Endothelial cell of umbilical vein (primary cell): ENCODE data around the gene NDUFA13.

Experiments
- EZH2 ChIP-seq: IDR thresholded peaks from 2 replicates; pipeline ENCODE4 v1.6.1; 2012; ENCODE audit warnings: borderline replicate concordance, low read depth, mild to moderate bottlenecking, moderate library complexity, low read length, inconsistent platforms; ENCODE audit not compliant: severe bottlenecking
- FOS ChIP-seq: IDR thresholded peaks from 2 replicates; pipeline ENCODE4 v1.6.1; 2011; ENCODE audit warnings: mild to moderate bottlenecking, low read length, moderate library complexity, borderline replicate concordance; ENCODE audit not compliant: insufficient read depth
- GATA2 ChIP-seq: IDR thresholded peaks from 2 replicates; pipeline ENCODE4 v1.7.0; 2011; ENCODE audit warnings: low read depth, mild to moderate bottlenecking, moderate library complexity, mixed read lengths, low read length; ENCODE audit not compliant: insufficient read length, insufficient read depth
- JUN ChIP-seq: IDR thresholded peaks from 2 replicates; pipeline ENCODE4 v1.6.1; 2011; ENCODE audit warnings: borderline replicate concordance, low read depth; ENCODE audit not compliant: insufficient read length, insufficient read depth
- POLR2A ChIP-seq: IDR thresholded peaks from 2 replicates; pipeline ENCODE4 v1.6.1; 2012; ENCODE audit warnings: low read depth, mild to moderate bottlenecking, control low read depth, low read length
- POLR2AphosphoS5 ChIP-seq: IDR thresholded peaks from 2 replicates; pipeline ENCODE4 v1.6.1; 2012; ENCODE audit warnings: low read depth, mild to moderate bottlenecking, control low read depth, low read length, moderate library complexity; ENCODE audit not compliant: insufficient read depth
- TF ChIP-seq, protein P1 (sequence below), 2 donors: IDR thresholded peaks; 1 replicate in 1 of 2; 2 replicates in 1 of 2; pipeline ENCODE4 v1.5.1; 2011; ENCODE audit warnings: low read length in 2 of 2, mild to moderate bottlenecking in 2 of 2, moderate library complexity in 2 of 2, control low read depth in 1 of 2, inconsistent platforms in 1 of 2, low read depth in 1 of 2; ENCODE audit not compliant: insufficient read depth in 1 of 2; ENCODE audit errors: extremely low read depth in 1 of 2
- TF ChIP-seq, protein P2 (sequence below): IDR thresholded peaks from 2 replicates; pipeline ENCODE4 v1.6.1; 2011; ENCODE audit not compliant: insufficient read depth, insufficient read length

DNA sequence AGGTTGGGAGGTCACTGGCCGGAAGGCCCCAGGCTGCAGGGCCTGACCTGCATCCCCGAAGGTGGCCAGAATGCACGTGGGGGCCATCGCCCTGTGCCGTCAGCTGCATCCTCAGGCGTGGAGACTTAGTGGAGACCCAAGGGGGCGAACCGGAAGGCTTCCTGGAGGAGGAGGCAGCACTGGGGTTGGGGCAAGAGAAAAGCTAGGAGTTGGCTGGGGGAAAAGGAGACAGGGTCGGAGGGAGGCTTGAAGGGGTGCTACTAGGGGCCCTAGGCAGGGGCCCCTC, 11.3 kb downstream of the NDUFA13 start:
- TF ChIP-seq, protein P1, sequence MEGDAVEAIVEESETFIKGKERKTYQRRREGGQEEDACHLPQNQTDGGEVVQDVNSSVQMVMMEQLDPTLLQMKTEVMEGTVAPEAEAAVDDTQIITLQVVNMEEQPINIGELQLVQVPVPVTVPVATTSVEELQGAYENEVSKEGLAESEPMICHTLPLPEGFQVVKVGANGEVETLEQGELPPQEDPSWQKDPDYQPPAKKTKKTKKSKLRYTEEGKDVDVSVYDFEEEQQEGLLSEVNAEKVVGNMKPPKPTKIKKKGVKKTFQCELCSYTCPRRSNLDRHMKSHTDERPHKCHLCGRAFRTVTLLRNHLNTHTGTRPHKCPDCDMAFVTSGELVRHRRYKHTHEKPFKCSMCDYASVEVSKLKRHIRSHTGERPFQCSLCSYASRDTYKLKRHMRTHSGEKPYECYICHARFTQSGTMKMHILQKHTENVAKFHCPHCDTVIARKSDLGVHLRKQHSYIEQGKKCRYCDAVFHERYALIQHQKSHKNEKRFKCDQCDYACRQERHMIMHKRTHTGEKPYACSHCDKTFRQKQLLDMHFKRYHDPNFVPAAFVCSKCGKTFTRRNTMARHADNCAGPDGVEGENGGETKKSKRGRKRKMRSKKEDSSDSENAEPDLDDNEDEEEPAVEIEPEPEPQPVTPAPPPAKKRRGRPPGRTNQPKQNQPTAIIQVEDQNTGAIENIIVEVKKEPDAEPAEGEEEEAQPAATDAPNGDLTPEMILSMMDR (IDR thresholded peaks at IDR 0.05; ENCODE audit: extremely low read depth in 1 of 2, insufficient read depth in 1 of 2, low read depth in 1 of 2, low read length in 2 of 2): no peak
- TF ChIP-seq POLR2AphosphoS5: no peak
- TF ChIP-seq POLR2A: no peak
- no peak for TF ChIP-seq EZH2
- TF ChIP-seq, protein P2, sequence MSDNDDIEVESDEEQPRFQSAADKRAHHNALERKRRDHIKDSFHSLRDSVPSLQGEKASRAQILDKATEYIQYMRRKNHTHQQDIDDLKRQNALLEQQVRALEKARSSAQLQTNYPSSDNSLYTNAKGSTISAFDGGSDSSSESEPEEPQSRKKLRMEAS: no peak
- no peak for TF ChIP-seq FOS
- no peak for TF ChIP-seq JUN
- TF ChIP-seq GATA2: no peak
